ENCODE results near the gene EML6.

EML6 gene

DNA sequence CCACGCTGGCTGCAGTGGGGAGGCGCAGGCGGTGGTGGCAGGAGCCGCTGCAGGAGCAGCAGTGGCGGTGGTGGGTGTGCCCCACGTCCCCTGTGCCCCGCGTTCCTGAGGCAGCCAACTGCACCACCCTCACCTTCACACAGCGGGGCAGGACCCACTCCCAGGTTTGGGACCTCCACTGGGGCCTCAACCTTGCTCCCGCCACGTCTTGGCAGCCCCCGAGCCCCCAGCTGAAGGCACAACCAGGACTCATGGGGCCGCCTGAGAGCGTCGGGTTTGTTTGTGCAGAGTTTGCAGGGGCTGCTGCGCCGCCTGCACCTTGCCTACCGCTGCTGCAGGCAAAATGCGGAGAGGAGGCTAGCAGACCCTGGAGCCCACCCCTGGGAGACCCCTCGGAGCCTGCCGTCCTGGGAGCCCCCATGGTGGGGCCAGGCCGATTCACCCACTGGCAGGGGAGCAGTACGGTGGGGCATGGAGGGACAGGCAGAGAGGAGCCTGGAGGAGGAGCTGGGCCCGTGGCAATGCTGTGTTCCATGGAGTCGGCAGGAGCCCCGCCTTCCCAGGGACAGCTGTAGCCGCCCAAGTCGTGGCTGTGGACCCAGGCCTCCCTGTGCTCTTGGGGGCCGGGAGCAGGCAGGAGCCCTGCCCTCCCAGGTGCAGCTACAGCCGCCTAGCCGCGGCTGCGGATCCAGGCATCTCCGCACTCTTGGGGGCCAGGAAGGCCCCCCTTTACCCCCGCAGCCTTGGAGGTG, 14.7 kb upstream of the EML6 start:
- DNase-seq (ENCODE audit: low spot score): no peak

GRCh38 chr2:54709336-54709809, 14.1 kb upstream of the EML6 start:
- DNase-seq (ENCODE audit: low spot score): no peak

DNA sequence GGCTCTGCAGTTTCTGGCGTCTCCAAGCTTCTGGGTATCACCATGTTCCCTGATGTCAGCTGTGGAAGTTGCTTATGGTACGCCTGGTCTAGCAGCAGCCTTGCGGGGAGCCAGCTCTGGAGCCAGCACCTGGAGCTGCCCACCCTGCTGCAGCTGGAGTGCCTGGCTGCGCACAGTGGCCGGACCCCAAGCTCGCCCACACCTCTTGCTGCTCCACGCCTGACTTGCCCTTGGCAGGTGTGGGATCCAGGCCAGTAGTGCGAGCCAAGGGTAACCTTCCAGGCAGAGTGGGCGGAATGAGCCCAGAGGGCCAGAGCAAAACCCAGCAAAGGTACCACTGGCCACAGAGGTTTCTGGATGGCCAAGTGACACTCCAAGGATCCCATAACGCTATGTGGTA, 13.2 kb upstream of the EML6 start:
- no peak for DNase-seq (ENCODE audit: low spot score)

DNA sequence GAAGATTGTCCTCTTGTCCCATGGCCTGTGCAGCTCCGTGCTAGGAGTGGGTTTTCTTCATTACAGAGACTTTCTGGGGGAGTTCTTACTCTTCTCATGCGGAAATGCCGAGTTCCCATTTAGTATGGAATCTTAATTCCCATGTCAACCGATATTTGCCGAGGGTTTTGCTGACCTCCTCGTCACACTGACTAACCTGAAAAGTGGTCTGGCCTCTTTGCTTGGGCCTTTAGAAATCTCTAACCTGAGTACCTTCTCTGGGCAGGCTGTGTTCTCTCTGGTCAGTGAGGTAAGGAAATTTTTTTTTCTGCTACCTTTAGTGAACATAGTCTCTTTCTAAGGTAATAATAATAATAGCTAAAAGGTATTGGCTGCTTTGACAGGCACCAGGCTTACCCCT, 10.9 kb upstream of the EML6 start:
- no peak for DNase-seq (ENCODE audit: low spot score)

GRCh38 chr2:54714996-54715395, 8.5 kb upstream of the EML6 start:
- no peak for DNase-seq (ENCODE audit: low spot score)

DNA sequence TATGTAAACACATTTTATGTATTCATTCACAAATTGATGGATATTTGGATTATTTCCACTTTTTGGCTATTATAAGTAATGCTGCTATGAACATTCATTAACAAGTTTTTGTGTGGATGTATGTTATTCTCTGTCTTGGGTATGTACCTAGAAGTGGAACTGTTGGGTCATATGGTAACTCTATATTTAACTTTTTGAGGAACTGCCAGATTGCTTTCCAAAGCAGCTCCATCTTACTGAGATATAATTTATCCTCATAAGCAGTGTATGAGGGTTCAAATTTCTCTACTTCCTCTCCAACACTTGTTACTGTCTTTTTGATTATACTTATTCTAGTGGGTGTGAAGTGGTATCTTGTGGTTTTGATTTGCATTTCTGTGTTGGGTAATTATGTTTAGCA, 7.1 kb upstream of the EML6 start:
- DNase-seq (ENCODE audit: low spot score): no peak

GRCh38 chr2:54720563-54720962, 2.9 kb upstream of the EML6 start:
- DNase-seq (ENCODE audit: low spot score): no peak

DNA sequence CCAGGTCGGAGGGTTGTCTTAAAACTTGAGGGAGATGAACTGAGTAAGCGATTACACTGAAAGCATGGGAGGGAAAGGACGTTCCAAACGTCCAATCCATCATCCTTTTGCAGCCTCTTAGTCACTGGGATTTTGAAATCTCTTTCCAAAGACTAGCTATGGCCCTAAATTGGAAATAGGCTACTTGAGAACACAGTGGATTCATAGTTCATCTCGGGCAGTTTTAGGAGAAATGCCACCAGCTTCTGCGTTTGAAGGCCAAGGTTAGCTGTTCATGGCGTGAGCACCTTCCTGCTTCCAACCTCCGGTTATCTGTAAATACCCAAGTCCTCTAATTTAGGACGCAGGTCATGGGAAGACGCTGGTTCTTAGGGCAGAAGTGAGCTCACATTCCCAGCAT, 821 bp upstream of the EML6 start:
- no peak for DNase-seq (ENCODE audit: low spot score)

DNA sequence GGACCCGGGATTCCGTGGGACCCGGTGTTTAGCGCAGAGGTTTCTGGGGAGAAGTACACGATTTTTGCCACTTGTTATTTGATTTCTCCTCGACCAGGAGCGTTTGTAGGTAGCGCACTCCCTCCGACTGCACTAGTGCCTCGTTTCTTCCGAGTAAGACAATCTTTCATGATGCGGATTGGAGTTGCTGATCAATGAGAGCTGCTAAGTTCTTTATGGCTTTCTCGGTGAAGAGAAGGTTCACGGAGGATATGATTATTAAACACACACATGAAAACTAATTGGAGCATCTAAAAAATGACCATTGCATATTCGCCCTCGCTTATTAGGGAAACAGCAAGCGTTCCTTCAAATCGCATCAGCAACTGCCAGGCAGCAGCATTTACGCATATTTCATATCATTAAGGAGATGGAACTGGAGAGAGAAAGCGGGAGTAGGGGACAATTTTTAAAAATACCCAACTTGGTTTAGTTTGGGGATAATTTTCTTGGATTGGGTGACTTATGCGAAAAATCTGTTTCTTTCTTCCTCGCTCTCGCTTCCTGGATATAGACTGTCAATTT, 616 bp downstream of the EML6 start:
- DNase-seq (ENCODE audit: low spot score): peak; percentile 27

- peak; percentile 11 for DNase-seq (ENCODE audit: low spot score)
Observed at GRCh38 chr2:54724560-54725342, 1.3 kb downstream of the EML6 start.

- no peak for DNase-seq (ENCODE audit: low spot score)
Observed at GRCh38 chr2:54725343-54726099, 2.1 kb downstream of the EML6 start.

GRCh38 chr2:54726431-54726830, 3.0 kb downstream of the EML6 start:
- DNase-seq (ENCODE audit: low spot score): no peak

DNA sequence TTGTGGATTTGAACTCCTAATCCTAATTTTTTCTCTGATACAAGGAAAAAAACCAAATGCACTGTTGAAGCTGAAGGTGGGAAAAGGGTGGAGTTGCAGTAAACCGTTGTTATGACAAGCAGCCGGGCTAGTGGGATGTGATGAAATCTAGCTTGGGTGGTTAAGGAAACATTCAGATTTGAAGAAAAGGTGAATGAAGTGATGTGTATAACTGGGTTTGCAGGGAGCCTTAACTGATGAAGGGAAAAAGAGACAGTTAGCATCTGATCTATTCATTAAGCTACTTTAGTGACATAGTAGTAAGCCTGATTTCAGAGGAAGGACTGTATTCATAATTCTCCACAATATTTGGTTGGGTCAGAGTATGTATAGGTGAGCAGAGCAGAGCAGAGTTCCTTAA, 3.5 kb downstream of the EML6 start:
- no peak for DNase-seq (ENCODE audit: low spot score)

DNA sequence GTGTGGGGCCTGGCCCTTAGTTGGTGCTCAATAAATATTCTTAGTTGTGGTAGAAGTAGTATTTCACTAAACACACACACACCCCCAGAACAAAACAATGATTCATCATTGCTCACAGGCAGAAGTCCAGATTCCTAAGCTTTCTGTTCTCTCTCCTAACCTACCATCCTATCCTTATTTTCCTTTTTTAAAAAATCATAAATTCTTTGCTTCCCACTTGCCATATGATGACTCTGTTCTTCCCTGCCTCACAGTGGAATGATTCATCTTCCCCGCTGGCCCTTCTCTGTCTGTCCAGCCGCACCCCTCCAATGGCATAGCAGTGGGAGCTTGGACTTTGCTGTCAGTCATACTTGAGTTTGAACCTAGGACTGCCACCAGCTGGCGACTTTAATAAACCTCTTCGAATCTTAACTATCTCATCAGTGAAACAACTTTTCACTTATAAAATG, 5.2 kb downstream of the EML6 start:
- DNase-seq (ENCODE audit: low spot score): no peak

- no peak for DNase-seq (ENCODE audit: low spot score)
Observed at GRCh38 chr2:54735636-54736035, 12.2 kb downstream of the EML6 start.

DNA sequence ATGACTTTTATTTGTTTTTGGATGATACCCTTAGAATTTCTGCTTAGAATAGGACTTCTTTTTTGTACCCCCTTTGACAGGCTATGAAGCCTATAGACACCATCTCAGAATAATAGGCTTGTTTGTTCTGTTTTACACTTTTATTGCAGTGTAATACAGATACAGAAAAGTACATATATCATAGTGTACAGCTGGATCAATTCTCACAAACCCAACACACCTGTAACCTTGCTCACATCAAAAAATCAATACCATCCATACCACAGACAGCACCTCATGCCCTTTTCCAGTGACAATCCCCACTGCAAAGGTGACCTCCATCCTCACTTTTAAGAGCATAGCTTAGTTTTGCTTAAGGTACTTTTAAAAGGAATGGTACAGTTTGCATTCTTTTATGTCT, 14.8 kb downstream of the EML6 start:
- no peak for DNase-seq (ENCODE audit: low spot score)

GRCh38 chr2:54740333-54740732, 16.9 kb downstream of the EML6 start:
- no peak for DNase-seq (ENCODE audit: low spot score)

DNA sequence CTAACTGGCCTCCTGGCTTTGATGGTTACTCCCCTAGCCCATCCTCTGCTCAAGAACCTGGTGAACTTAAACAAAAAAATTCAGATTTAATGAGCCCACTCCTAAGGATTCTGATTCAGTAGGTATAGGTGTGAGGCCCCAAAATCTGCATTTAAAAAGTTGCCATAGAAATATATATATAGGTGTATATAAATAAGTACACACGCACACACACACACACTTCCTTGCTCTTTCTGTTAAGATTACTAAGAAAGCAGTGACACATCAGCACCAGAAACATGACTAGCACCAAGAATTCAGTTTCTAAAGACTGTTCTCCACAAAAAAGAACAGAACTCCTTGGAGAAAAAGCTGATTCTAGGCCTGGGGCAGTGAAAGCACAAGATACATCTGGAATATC, 17.8 kb downstream of the EML6 start:
- no peak for DNase-seq (ENCODE audit: low spot score)

DNA sequence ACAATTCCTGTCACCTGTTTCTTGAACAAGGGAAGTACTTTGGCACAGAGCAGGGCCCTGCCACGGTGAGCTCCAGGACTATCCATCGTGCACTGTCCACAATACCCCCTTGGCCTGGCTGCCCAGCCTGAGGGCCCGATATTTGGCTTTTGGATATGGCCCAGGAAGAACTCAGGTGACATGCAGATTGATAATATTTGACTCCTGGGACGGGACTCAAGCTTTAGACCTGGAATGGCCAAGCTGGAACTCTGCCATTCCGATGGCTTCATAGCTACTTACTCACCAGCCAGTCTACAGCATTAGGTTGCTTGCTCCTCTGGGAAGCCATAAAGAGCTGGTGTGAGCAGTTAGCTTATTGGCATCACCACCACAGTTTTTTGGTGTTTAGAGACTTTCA, 26.6 kb downstream of the EML6 start:
- DNase-seq (ENCODE audit: low spot score): no peak

GRCh38 chr2:54752439-54752838, 29.0 kb downstream of the EML6 start:
- no peak for DNase-seq (ENCODE audit: low spot score)

GRCh38 chr2:54755641-54756326, 32.3 kb downstream of the EML6 start:
- no peak for DNase-seq (ENCODE audit: low spot score)

- no peak for DNase-seq (ENCODE audit: low spot score)
Observed at GRCh38 chr2:54757500-54757899, 34.0 kb downstream of the EML6 start.

All from CD4-positive, alpha-beta T cell treated with Interleukin-2 at 100 ng/mL for 4 hours (primary cell).